AG04449 (cell line): ENCODE measurements around the gene IRF2BP2.

Experiments used
- CTCF ChIA-PET: fragments of 350-600 bp; formaldehyde crosslinking; extraction: SDS; loops from one replicate; lab custom pipeline; 2021; ENCODE audit warnings: antibody characterized with exemption; lab: Yijun Ruan, JAX
- POLR2A ChIA-PET: fragments of 400-600, 350-600 bp; formaldehyde crosslinking; extraction: SDS; loops from one replicate; lab custom pipeline; 2020; ENCODE audit warnings: antibody characterized with exemption, inconsistent platforms; lab: Yijun Ruan, JAX
- DNase-seq: peaks from one replicate; pipeline ENCODE4 v3.0.0-alpha.2; 2010; ENCODE audit warnings: low read depth, low spot score
- H3K4me3 ChIP-seq: 2 replicates; pipeline ENCODE4 v1.5.1; 2011; ENCODE audit warnings: low read depth, mild to moderate bottlenecking, control low read depth, low read length
- TF ChIP-seq, protein P1 (sequence below): IDR thresholded peaks from one replicate; pipeline ENCODE4 v1.5.1; 2011; ENCODE audit warnings: mild to moderate bottlenecking, moderate library complexity, low read length, control low read depth, inconsistent platforms; ENCODE audit not compliant: insufficient read depth; ENCODE audit errors: missing control alignments

Gene IRF2BP2

DNA sequence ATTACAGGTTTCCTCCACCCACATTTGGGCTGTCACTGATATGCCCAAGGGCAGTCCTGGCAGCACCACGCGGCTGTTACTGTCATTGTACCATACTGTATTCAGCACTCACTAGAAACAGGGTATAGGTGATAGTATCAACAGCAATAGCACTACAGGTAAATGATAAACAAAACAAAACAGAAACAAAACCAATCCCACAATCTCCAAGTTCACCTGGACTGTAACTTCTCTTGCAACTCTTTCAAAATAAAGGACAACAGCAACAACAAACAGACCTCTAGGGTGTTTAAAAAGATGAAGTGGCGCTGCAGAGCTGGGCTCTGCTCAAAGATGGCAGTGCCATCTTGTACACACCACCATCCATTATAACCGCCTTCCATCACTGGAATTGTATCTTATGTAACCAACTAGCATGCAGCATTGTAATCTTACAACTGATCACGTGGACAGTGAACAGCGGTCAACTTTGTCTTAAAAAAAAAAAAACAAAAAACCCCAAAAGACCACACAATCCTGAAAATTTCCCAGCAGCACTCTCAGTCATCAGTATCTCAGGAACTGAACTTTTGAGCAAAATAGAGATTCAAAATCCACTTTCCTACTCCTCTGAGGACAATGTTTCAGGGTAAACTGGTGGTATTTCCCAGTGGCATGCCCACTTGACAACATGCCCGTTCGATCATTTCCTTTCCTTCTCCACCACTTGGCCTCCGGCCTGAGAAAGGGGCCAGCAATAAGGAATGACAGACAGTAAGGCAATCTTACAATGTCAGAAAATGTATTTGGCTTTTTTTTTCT lies 3.8 kb downstream of the IRF2BP2 start:
- no peak for DNase-seq
- ChIA-PET POLR2A (interaction anchor here (1.1 kb wide), 1 partner anchor 118 kb away, joined by 4 read pairs; no protein-coding TSS in a partner anchor), CTCF (interaction anchor here (1.1 to 2.8 kb wide), 6 partner anchors 107 to 473 kb away, joined by 3 to 39 read pairs (median 4); no protein-coding TSS in a partner anchor)
- H3K4me3 ChIP-seq, result peak overlapping the region; percentile 76
- TF ChIP-seq, protein P1, sequence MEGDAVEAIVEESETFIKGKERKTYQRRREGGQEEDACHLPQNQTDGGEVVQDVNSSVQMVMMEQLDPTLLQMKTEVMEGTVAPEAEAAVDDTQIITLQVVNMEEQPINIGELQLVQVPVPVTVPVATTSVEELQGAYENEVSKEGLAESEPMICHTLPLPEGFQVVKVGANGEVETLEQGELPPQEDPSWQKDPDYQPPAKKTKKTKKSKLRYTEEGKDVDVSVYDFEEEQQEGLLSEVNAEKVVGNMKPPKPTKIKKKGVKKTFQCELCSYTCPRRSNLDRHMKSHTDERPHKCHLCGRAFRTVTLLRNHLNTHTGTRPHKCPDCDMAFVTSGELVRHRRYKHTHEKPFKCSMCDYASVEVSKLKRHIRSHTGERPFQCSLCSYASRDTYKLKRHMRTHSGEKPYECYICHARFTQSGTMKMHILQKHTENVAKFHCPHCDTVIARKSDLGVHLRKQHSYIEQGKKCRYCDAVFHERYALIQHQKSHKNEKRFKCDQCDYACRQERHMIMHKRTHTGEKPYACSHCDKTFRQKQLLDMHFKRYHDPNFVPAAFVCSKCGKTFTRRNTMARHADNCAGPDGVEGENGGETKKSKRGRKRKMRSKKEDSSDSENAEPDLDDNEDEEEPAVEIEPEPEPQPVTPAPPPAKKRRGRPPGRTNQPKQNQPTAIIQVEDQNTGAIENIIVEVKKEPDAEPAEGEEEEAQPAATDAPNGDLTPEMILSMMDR, result no peak

DNA sequence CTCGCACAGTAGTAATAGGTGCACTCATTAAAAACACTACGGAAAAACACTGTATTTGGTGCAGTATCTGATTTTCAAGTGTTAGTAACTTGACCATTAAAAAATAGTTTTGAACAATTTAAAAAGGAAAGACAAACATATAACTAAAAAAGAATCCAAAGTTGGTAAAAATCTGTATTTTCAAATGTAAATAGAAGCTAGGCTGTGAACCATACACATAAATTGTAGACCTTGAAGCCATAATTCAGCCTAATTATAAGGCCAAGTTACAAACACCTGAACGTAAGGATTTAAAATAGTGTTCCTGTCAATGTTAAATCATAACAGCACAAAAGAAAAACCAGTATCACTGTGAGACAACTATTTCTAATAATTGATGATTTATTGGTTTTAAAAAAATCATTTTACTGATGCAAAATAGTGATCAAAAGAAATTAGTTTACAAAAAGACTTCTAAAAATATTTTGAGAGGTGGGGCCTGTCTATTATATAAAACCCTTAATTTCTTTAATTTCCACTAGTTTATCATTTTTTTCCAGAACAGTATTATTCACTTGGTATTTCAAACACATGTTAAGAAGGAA lies 4.5 kb downstream of the IRF2BP2 start:
- POLR2A ChIA-PET, result interaction anchor here (0.9 to 2.2 kb wide), 3 partner anchors 106 to 118 kb away, joined by 3 to 13 read pairs (median 10); no protein-coding TSS in a partner anchor

DNA sequence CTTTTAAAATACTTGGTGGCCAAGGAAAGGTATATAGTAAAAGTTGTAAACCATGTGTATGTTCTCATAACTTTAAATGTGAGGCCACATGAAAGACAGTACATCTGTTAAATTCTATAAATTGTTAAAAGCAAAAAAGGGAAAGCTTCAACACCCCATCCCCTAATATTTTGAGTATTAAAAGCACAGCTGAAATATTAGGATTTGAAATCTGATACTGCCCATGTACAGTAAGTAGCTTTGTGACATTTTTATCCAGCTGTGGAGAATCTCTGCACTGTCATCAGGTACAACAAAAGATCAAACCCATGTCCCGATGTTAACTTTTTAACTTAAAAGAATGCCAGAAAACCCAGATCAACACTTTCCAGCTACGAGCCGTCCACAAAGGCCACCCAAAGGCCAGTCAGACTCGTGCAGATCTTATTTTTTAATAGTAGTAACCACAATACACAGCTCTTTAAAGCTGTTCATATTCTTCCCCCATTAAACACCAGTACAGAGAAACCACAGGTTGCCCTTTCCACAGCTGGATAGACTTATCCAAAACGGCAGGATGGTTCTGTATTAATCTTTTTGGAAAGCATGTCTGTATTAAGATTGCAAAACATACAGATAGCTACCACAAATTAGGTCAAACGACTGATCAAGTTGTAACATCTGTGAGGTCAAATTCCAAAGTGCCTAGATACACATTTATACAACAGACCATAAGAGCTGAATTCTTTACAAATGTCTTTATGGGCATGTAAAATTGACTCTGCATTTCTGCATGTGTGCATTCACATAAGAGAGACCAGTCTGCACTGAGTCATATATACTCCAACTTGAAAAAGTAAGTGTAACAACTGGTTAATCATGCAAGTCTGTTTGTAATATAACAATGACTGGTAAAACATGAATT lies 5.2 kb downstream of the IRF2BP2 start:
- ChIA-PET POLR2A (interaction anchor here (0.9 to 2.2 kb wide), 4 partner anchors 106 to 393 kb away, joined by 3 to 13 read pairs (median 6); no protein-coding TSS in a partner anchor), CTCF (interaction anchor here (1.3 to 2.8 kb wide), 7 partner anchors 14 to 489 kb away, joined by 3 to 39 read pairs (median 7); no protein-coding TSS in a partner anchor)
- H3K4me3 ChIP-seq, result peak overlapping the region; percentile 76
- TF ChIP-seq, protein P1, result no peak
- DNase-seq, result no peak

More for the DNA sequence above, 4.5 kb downstream of the IRF2BP2 start:
- H3K4me3 ChIP-seq, result peak overlapping the region; percentile 76
- DNase-seq, result no peak
- CTCF ChIA-PET, result interaction anchor here (1.9 to 2.8 kb wide), 5 partner anchors 14 to 478 kb away, joined by 5 to 39 read pairs (median 9); no protein-coding TSS in a partner anchor
- TF ChIP-seq, protein P1, result no peak

DNA sequence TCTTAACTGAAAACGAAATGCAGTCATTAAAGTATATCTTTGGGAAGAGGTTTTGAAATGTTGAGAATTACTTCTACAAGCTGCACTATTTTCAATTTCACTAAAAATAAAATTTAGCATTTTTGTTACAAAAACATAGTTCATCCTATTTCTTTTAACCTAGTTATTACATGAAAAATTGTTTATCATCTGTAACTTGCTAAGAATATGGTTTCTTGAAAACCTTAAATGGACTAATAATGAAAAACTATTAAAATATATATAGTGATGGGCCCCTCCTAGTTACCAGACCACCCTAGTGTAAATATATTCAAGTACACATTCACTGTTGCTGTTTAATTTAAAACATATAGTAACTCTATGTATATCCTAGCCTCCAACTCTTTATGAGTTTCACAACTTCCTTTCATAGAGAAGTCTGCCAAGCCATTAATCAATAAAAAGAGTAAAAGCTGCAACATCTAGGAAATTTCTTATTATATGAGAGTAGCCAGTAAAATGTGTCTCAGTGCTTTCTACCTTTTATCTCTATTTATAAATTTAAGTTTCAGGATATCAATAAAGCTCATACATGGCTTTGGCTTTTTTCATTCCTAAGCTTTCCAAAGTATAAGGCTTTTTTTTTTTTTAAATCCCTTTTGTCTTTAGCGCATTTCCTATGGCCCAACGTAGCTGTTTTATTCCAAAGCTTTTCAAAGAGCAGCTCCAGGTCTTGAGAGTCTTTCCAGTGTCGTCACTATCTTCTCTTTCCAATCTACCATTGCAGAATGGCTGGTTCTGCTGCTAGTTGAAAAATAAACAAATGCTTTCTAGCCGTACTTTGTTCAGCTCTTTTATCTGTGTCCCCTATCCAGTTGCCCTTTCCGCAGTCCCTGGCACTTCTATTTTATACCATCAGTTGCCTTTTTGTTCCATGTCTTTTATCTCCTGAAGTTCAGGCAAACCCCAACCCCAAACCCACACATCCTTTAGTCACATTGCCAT lies 6.5 kb downstream of the IRF2BP2 start:
- DNase-seq, result no peak
- POLR2A ChIA-PET, result interaction anchor here (0.8 to 2.2 kb wide), 4 partner anchors 54 to 394 kb away, joined by 3 to 13 read pairs (median 3); no protein-coding TSS in a partner anchor
- peak overlapping the region; percentile 76 for H3K4me3 ChIP-seq
- CTCF ChIA-PET, result interaction anchor here (0.8 to 2.8 kb wide), 9 partner anchors 8 to 490 kb away, joined by 3 to 39 read pairs (median 6); no protein-coding TSS in a partner anchor
- TF ChIP-seq, protein P1, result no peak
